Upper lobe of right lung (tissue), 1 donor: ENCODE data around the gene INMT. TPM values are rescaled to one million over a fixed set of nuclear protein-coding genes. Genes with fewer than 3 reads are reported as not detected.

Experiments used
- ATAC-seq: fragments of 200-7000 bp; cut with Tn5 transposase; one replicate; pipeline ENCODE4 v1.9.1; 2020; ENCODE audit warnings: mild to moderate bottlenecking, moderate library complexity
- DNase-seq: peaks from one replicate; pipeline ENCODE4 v3.0.0-alpha.2; 2020
- H3K27ac ChIP-seq: fragments of 200-600 bp; one replicate; pipeline ENCODE4 v1.8.0; 2022
- H3K27me3 ChIP-seq: fragments of 200-600 bp; one replicate; pipeline ENCODE4 v1.8.0; 2022; ENCODE audit warnings: mild to moderate bottlenecking
- H3K36me3 ChIP-seq: fragments of 200-600 bp; one replicate; pipeline ENCODE4 v1.8.0; 2022
- H3K4me1 ChIP-seq: fragments of 200-600 bp; one replicate; pipeline ENCODE4 v1.8.0; 2022
- H3K4me3 ChIP-seq: fragments of 200-600 bp; one replicate; pipeline ENCODE4 v1.8.0; 2022; ENCODE audit warnings: mild to moderate bottlenecking
- H3K9me3 ChIP-seq: fragments of 200-600 bp; one replicate; pipeline ENCODE4 v1.8.0; 2022
- intact Hi-C: fragments of 100-400 bp; cut with DNase I; formaldehyde crosslinking; loops from one replicate; pipeline ENCODE4 v1.11.0; 2022
- total RNA-seq: library from RNA; stranded (reverse); fragmentation: NEBNext Ultra II Directional; extraction: Animal tissue kit (Norgen Biotek cat#: 25700); gene quantifications from one replicate; pipeline ENCODE4 v1.2.1, GENCODE V29; 2021
- TF ChIP-seq, protein P1 (sequence below): fragments of 200-600 bp; IDR thresholded peaks from one replicate; pipeline ENCODE4 v1.8.0; 2022; ENCODE audit warnings: antibody characterized with exemption
- donor health status: DM: no; HTN: yes; CAD: no; lungs with severe emphysema.

Gene INMT
- total RNA-seq, 1 donor from 2014 or later, result 501 TPM

GRCh38 chr7:30795161-30795948 lies 43.4 kb downstream of the INMT start:
- peak overlapping the region; percentile 36 for H3K27ac ChIP-seq
- DNase-seq, result no peak
- intact Hi-C loops, result no loop called here
- TF ChIP-seq, protein P1, sequence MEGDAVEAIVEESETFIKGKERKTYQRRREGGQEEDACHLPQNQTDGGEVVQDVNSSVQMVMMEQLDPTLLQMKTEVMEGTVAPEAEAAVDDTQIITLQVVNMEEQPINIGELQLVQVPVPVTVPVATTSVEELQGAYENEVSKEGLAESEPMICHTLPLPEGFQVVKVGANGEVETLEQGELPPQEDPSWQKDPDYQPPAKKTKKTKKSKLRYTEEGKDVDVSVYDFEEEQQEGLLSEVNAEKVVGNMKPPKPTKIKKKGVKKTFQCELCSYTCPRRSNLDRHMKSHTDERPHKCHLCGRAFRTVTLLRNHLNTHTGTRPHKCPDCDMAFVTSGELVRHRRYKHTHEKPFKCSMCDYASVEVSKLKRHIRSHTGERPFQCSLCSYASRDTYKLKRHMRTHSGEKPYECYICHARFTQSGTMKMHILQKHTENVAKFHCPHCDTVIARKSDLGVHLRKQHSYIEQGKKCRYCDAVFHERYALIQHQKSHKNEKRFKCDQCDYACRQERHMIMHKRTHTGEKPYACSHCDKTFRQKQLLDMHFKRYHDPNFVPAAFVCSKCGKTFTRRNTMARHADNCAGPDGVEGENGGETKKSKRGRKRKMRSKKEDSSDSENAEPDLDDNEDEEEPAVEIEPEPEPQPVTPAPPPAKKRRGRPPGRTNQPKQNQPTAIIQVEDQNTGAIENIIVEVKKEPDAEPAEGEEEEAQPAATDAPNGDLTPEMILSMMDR, result no peak
- ATAC-seq, result peak; percentile 47
- H3K4me3 ChIP-seq, result no peak overlapping the region
- H3K9me3 ChIP-seq, result no peaks in the 10 kb centered on the region
- peaks cover 17% of the 10 kb centered on the region for H3K36me3 ChIP-seq
- H3K27me3 ChIP-seq, result no peaks in the 10 kb centered on the region
- H3K4me1 ChIP-seq, result peaks cover 9% of the 10 kb centered on the region

DNA sequence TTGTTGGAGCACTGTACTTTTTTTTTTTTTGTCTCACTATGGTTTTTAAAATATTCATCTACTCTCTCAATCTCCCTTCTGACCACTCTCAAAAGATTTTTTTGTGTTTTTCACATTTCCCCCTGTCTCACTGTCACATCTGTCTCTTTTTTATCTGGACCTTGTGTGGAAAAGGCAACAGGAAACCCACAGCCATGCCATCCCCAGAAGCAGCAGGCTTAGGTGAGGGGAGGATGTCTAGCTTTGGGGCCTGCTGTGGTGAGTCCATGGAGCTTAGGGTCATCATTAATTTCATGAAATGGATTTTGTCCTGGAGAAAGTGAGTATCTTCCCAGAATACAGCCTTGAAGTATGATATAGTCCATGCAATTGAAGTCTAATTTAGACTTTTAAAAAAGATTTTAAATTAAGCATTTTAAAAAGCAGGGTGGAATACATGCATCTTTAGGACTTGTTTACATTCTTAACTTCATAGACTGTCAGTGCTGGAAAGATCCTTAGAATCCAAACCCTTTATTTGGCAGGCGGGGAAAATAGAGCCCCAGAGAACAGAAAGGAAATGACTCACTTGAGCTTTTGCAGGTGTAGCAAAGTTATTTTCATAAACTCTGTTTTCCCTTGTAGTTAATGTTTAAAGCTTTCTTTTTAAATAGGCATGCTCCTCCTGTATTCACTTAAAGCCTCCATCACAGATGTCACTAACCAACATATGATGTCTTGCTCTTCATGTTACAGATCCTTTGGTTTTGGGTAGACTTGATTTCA lies 44.4 kb downstream of the INMT start:
- H3K4me3 ChIP-seq, result no peak overlapping the region
- H3K4me1 ChIP-seq, result peaks cover 17% of the 10 kb centered on the region
- no peaks in the 10 kb centered on the region for H3K27me3 ChIP-seq
- ATAC-seq (no peak), DNase-seq (no peak)
- intact Hi-C loops, result no loop called here
- H3K27ac ChIP-seq, result peak overlapping the region; percentile 36
- peaks cover 16% of the 10 kb centered on the region for H3K36me3 ChIP-seq
- TF ChIP-seq, protein P1, result no peak
- no peaks in the 10 kb centered on the region for H3K9me3 ChIP-seq

DNA sequence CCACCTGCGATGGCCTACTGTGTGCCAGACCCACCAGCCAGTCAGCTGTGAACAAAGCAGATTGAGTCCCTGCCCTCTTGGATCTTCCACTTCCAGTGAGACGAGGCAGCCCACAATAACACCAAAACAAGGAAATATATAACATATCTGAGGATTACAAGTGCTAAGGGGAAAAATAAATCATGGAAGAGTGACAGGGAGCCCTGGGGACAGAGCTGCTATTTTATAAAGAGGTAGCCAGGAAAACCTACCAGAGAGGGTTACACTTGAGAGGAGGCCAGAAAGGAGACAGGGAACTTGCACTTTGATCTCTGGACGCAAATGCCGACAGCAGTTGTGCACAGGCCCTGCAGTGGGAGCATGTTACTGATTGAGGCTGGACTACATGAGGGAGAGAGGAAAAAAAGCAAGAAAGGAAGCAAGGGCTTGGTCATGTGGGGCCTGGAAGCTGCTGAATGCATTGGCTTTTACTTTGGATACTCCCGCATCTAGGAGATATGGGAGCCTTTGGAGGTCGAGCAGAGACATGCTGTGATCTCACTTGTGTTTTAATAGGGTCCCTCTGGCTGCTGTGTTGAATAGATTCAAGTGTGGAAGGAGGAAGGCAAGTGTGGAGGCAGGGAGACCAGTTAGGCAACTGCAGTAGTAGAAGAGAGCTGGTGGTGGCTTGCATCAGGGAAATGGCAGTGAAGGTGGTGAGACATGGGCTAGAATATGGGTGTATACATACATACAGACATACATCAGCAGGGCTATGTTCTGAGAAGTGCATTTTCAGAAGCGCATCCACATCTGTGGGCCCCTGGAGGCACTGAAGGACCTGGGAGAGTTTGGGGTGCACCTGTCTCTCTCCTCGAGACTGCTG lies 45.5 kb downstream of the INMT start:
- DNase-seq, result no peak
- Histone ChIP-seq H3K36me3 (peaks cover 13% of the 10 kb centered on the region), H3K4me1 (peaks cover 17% of the 10 kb centered on the region), H3K4me3 (no peak overlapping the region), H3K27me3 (no peaks in the 10 kb centered on the region), H3K9me3 (no peaks in the 10 kb centered on the region), H3K27ac (no peak overlapping the region)
- TF ChIP-seq, protein P1, result no peak
- intact Hi-C loops, result no loop called here
- no peak for ATAC-seq

- H3K36me3 ChIP-seq, result peaks cover 6% of the 10 kb centered on the region
- intact Hi-C loops, result no loop called here
- DNase-seq, result no peak
- no peaks in the 10 kb centered on the region for H3K27me3 ChIP-seq
- peaks cover 32% of the 10 kb centered on the region for H3K4me1 ChIP-seq
- TF ChIP-seq, protein P1, result no peak
- no peak overlapping the region for H3K4me3 ChIP-seq
- no peak for ATAC-seq
- no peaks in the 10 kb centered on the region for H3K9me3 ChIP-seq
- no peak overlapping the region for H3K27ac ChIP-seq
These were observed 47.5 kb downstream of the INMT start for GRCh38 chr7:30799206-30799975.
